Right lobe of liver (tissue), 4 donors: ENCODE data around the gene LRRC3.

ENCODE experiments used
- POLR2A ChIP-seq: fragments of 450-650 bp; IDR thresholded peaks from one replicate; pipeline ENCODE4 v1.6.1; 2017; ENCODE audit warnings: antibody characterized with exemption, mild to moderate bottlenecking
- TF ChIP-seq, protein P1 (sequence below), 4 donors: fragments of 200-600 bp in 3 of 4; fragments of 450-650 bp in 1 of 4; IDR thresholded peaks; one replicate each; pipeline versions ENCODE4 v1.5.1 to v1.8.0; 2016 to 2022; ENCODE audit warnings: antibody characterized with exemption in 4 of 4, mild to moderate bottlenecking in 2 of 4
- donor health status: DM: no; HTN: no; CAD: no.
- donor health status: DM: no; HTN: no; CAD: no.
- donor health status: DM: no; HTN: yes; CAD: no.

DNA sequence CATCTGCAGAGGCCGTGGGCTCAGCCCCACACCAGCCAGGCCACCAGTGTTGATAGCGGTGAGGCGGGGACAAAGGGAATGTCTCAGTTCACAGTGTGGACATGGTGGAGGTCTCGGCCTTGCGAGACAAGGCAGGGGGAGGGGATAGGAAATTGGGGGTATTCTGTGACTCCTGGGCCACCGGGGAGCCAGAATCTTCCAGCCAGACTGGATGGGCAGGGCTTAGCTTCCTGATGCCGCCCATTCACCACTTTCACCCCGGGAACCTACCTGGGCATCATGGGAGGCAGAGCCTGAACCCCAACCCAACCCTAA, 5.1 kb downstream of the LRRC3 start:
- TF ChIP-seq, protein P1, sequence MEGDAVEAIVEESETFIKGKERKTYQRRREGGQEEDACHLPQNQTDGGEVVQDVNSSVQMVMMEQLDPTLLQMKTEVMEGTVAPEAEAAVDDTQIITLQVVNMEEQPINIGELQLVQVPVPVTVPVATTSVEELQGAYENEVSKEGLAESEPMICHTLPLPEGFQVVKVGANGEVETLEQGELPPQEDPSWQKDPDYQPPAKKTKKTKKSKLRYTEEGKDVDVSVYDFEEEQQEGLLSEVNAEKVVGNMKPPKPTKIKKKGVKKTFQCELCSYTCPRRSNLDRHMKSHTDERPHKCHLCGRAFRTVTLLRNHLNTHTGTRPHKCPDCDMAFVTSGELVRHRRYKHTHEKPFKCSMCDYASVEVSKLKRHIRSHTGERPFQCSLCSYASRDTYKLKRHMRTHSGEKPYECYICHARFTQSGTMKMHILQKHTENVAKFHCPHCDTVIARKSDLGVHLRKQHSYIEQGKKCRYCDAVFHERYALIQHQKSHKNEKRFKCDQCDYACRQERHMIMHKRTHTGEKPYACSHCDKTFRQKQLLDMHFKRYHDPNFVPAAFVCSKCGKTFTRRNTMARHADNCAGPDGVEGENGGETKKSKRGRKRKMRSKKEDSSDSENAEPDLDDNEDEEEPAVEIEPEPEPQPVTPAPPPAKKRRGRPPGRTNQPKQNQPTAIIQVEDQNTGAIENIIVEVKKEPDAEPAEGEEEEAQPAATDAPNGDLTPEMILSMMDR (IDR thresholded peaks at IDR 0.05): no peak
- no peak for TF ChIP-seq POLR2A
